GM18951 (cell line): Measurements from ENCODE around the gene TUBGCP4.

Experiments used
- POLR2A ChIP-seq: IDR thresholded peaks from 4 replicates; pipeline ENCODE4 v1.6.1; 2011; ENCODE audit warnings: mild to moderate bottlenecking; ENCODE audit not compliant: insufficient read length, insufficient read depth; ENCODE audit errors: extremely low read depth
- in situ Hi-C: fragments of 300-500 bp; cut with MboI; formaldehyde crosslinking; loops from one replicate; pipeline ENCODE4 v1.12.0; 2022; ENCODE audit warnings: low sequenced_read_pairs, mixed read lengths, inconsistent platforms; ENCODE audit not compliant: unreplicated experiment

The TUBGCP4 gene

GRCh38 chr15:43414196-43414595, 43.3 kb downstream of the TUBGCP4 start:
- TF ChIP-seq POLR2A: no peak
- in situ Hi-C loops: no loop called here

GRCh38 chr15:43420435-43420834, 49.5 kb downstream of the TUBGCP4 start:
- no peak for TF ChIP-seq POLR2A
- in situ Hi-C loops: no loop called here

GRCh38 chr15:43420876-43421275, 50.0 kb downstream of the TUBGCP4 start:
- in situ Hi-C loops: no loop called here
- no peak for TF ChIP-seq POLR2A

GRCh38 chr15:43423793-43424192, 52.9 kb downstream of the TUBGCP4 start:
- TF ChIP-seq POLR2A: no peak
- in situ Hi-C loops: no loop called here

- in situ Hi-C loops: no loop called here
- TF ChIP-seq POLR2A: no peak
These were observed 58.8 kb downstream of the TUBGCP4 start for GRCh38 chr15:43429687-43430086.

- in situ Hi-C loops: no loop called here
- TF ChIP-seq POLR2A: no peak
These were observed 62.3 kb downstream of the TUBGCP4 start for GRCh38 chr15:43433165-43433564.

- no peak for TF ChIP-seq POLR2A
- in situ Hi-C loops: no loop called here
These were observed 62.9 kb downstream of the TUBGCP4 start for GRCh38 chr15:43433661-43434303.

- TF ChIP-seq POLR2A: no peak
- in situ Hi-C loops: no loop called here
These were observed 63.5 kb downstream of the TUBGCP4 start for GRCh38 chr15:43434446-43434845.

GRCh38 chr15:43436395-43436794, 65.5 kb downstream of the TUBGCP4 start:
- in situ Hi-C loops: no loop called here
- TF ChIP-seq POLR2A: no peak

GRCh38 chr15:43439268-43439667, 68.4 kb downstream of the TUBGCP4 start:
- in situ Hi-C loops: no loop called here

GRCh38 chr15:43440721-43441281, 69.9 kb downstream of the TUBGCP4 start:
- in situ Hi-C loops: no loop called here
- no peak for TF ChIP-seq POLR2A

More at GRCh38 chr15:43439268-43439667, 68.4 kb downstream of the TUBGCP4 start:
- no peak for TF ChIP-seq POLR2A

- in situ Hi-C loops: no loop called here
- no peak for TF ChIP-seq POLR2A
These were observed 70.4 kb downstream of the TUBGCP4 start for GRCh38 chr15:43441316-43441715.

GRCh38 chr15:43446344-43446743, 75.4 kb downstream of the TUBGCP4 start:
- no peak for TF ChIP-seq POLR2A
- in situ Hi-C loops: no loop called here

GRCh38 chr15:43449981-43450380, 79.1 kb downstream of the TUBGCP4 start:
- in situ Hi-C loops: no loop called here
- TF ChIP-seq POLR2A: no peak
